ENCODE measurements around the gene IRF6. TPM values are rescaled to one million over a fixed set of nuclear protein-coding genes. Genes with fewer than 3 reads are reported as not detected.
A peak's percentile ranks its signal among the peaks of the same experiment; 100 is the strongest.

IRF6 gene
- polyA plus RNA-seq, 1 of the 3 experiments (the other 2 are of a cell fraction), result 0.94 TPM

DNA sequence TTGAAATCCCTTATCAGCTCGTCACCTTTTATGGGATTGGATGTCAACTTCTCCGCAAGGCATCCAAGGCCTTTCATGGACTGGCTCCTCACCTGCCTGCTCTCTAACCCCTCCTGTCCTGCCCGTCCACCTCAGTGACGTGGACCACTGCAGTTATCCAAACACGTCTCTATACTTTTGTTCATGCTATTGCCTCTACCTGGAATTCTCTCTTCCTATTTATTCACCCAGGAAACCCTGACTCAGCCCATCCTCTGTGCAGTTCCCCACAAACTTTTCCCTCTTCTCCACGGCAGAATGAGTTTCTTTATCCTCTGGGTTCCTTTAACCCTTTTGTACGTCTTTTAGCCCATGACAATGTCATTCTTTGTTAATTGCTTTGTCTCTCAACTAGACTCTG is 16.8 kb upstream of the IRF6 start:
- Histone ChIP-seq H3K9me2 (no peaks in the 10 kb centered on the region), H3K4me3 (ENCODE audit: low read depth in 2 of 2, low read length in 1 of 2) (no peak overlapping the region), H3K9ac (peak overlapping the region; percentile 78; the same call in 1 of the 2 replicates), H3K9me3 (no peaks in the 10 kb centered on the region), H3K79me2 (ENCODE audit: insufficient read depth) (no peaks in the 10 kb centered on the region), H4K20me1 (ENCODE audit: insufficient read depth) (no peaks in the 10 kb centered on the region), H3K36me3 (replicated peaks in 1 of 2; ENCODE audit: control insufficient read depth in 1 of 2, insufficient read depth in 2 of 2, low read length in 1 of 2) (no peaks in the 10 kb centered on the region), H3K27me3 (ENCODE audit: insufficient read depth) (no peaks in the 10 kb centered on the region), H3F3A (replicated peaks; ENCODE audit: insufficient read depth) (peaks cover 40% of the 10 kb centered on the region), H3K27ac (ENCODE audit: low read depth in 2 of 2, low read length in 1 of 2) (peak overlapping the region in 1 of 2 experiments; percentile 96; a peak in 2 of 4 replicates), H3K4me1 (ENCODE audit: control insufficient read depth in 1 of 2, insufficient read depth in 2 of 2, low read depth in 1 of 2, low read length in 1 of 2) (peaks cover 3 to 9% of the 10 kb centered on the region in 2 experiments; a peak in 2 of 4 replicates), H2AFZ (ENCODE audit: low read depth) (peak overlapping the region; percentile 25; the same call in 1 of the 2 replicates), H3K4me2 (peak overlapping the region; percentile 36; the same call in 1 of the 2 replicates)
- DNase-seq, result no peak
- POLR2A ChIA-PET, result no interaction called here
- 78% methylated on average over 7 of the region's 7 CpGs for WGBS (ENCODE audit: low lambda C conversion rate)
- no peak for TF ChIP-seq TCF12 (IDR thresholded peaks at IDR 0.05)
- TF ChIP-seq NRF1 (IDR thresholded peaks at IDR 0.05; ENCODE audit: low read depth, low read length), result no peak
- TF ChIP-seq TAF1 (IDR thresholded peaks at IDR 0.05; ENCODE audit: borderline replicate concordance, low read depth, low read length), result no peak
- CTCF ChIA-PET, result interaction anchor here (0.5 to 4.1 kb wide), 46 partner anchors 8 to 724 kb away, joined by 3 to 78 read pairs (median 4); partner anchors contain the start of genes C1orf74, IRF6 and LAMB3

DNA sequence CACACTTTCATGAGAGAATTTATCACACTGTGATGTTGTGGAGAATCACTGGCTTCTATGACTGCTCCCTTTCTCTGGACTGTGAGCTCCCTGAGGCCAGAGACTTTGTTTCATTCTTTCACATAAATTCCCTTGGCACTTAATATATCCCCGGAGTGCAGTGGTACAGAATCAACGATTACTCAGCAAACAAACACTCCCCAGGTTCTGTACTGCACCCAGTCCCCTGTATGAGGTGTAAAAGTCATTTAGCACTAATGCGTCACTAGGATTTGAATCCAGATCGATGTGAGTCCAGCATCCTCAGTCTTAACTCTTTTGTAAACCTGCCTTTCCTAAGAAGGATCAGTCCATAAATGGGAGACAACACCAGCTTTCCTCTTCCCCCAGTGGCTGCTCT is 15.0 kb upstream of the IRF6 start:
- no peak overlapping the region for H3K4me2 ChIP-seq
- no peaks in the 10 kb centered on the region for H3K27me3 ChIP-seq (ENCODE audit: insufficient read depth)
- POLR2A ChIA-PET, result no interaction called here
- H3F3A ChIP-seq (replicated peaks; ENCODE audit: insufficient read depth), result peaks cover 33% of the 10 kb centered on the region
- H3K36me3 ChIP-seq (replicated peaks in 1 of 2; ENCODE audit: control insufficient read depth in 1 of 2, insufficient read depth in 2 of 2, low read length in 1 of 2), result no peaks in the 10 kb centered on the region
- TF ChIP-seq TAF1 (IDR thresholded peaks at IDR 0.05; ENCODE audit: borderline replicate concordance, low read depth, low read length), result no peak
- TF ChIP-seq MXI1 (IDR thresholded peaks at IDR 0.05; ENCODE audit: low read depth, low read length), result no peak
- TF ChIP-seq, protein P1, sequence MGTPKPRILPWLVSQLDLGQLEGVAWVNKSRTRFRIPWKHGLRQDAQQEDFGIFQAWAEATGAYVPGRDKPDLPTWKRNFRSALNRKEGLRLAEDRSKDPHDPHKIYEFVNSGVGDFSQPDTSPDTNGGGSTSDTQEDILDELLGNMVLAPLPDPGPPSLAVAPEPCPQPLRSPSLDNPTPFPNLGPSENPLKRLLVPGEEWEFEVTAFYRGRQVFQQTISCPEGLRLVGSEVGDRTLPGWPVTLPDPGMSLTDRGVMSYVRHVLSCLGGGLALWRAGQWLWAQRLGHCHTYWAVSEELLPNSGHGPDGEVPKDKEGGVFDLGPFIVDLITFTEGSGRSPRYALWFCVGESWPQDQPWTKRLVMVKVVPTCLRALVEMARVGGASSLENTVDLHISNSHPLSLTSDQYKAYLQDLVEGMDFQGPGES (IDR thresholded peaks at IDR 0.05; ENCODE audit: low read depth, low read length), result no peak
- TF ChIP-seq SIN3A (IDR thresholded peaks at IDR 0.05; ENCODE audit: borderline replicate concordance, low read depth, low read length), result no peak
- TF ChIP-seq, protein P2, sequence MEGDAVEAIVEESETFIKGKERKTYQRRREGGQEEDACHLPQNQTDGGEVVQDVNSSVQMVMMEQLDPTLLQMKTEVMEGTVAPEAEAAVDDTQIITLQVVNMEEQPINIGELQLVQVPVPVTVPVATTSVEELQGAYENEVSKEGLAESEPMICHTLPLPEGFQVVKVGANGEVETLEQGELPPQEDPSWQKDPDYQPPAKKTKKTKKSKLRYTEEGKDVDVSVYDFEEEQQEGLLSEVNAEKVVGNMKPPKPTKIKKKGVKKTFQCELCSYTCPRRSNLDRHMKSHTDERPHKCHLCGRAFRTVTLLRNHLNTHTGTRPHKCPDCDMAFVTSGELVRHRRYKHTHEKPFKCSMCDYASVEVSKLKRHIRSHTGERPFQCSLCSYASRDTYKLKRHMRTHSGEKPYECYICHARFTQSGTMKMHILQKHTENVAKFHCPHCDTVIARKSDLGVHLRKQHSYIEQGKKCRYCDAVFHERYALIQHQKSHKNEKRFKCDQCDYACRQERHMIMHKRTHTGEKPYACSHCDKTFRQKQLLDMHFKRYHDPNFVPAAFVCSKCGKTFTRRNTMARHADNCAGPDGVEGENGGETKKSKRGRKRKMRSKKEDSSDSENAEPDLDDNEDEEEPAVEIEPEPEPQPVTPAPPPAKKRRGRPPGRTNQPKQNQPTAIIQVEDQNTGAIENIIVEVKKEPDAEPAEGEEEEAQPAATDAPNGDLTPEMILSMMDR (IDR thresholded peaks at IDR 0.05), result no peak
- no peak for TF ChIP-seq RAD21 (IDR thresholded peaks at IDR 0.05; ENCODE audit: low read length)
- no peak overlapping the region for H3K27ac ChIP-seq (ENCODE audit: low read depth in 2 of 2, low read length in 1 of 2)
- WGBS (ENCODE audit: low lambda C conversion rate), result 68% methylated on average over 4 of the region's 4 CpGs
- H3K79me2 ChIP-seq (ENCODE audit: insufficient read depth), result no peaks in the 10 kb centered on the region
- H3K9me3 ChIP-seq, result no peaks in the 10 kb centered on the region
- no peak overlapping the region for H3K4me3 ChIP-seq (ENCODE audit: low read depth in 2 of 2, low read length in 1 of 2)
- H3K4me1 ChIP-seq (ENCODE audit: control insufficient read depth in 1 of 2, insufficient read depth in 2 of 2, low read depth in 1 of 2, low read length in 1 of 2), result peaks cover 6 to 9% of the 10 kb centered on the region in 2 experiments; a peak in 2 of 4 replicates
- no peak for DNase-seq
- CTCF ChIA-PET, result interaction anchor here (2.0 to 4.1 kb wide), 3 partner anchors 13 to 39 kb away, joined by 5 to 78 read pairs (median 33); partner anchors contain the start of gene IRF6
- no peaks in the 10 kb centered on the region for H3K9me2 ChIP-seq
- no peak overlapping the region for H3K9ac ChIP-seq
- H2AFZ ChIP-seq (ENCODE audit: low read depth), result no peak overlapping the region
- no peaks in the 10 kb centered on the region for H4K20me1 ChIP-seq (ENCODE audit: insufficient read depth)
